Osteoblast (primary cell): ENCODE measurements around the gene ARL4D. TPM values are rescaled to one million over a fixed set of nuclear protein-coding genes. Genes with fewer than 3 reads are reported as not detected.

ENCODE experiments used
- DNase-seq: peaks from one replicate; pipeline ENCODE4 v3.0.0; 2011; ENCODE audit warnings: low spot score, mixed read lengths; ENCODE audit not compliant: insufficient read length; ENCODE audit errors: missing footprints
- H2AFZ ChIP-seq: 2 replicates; pipeline ENCODE4 v1.6.0; 2011; ENCODE audit warnings: mild to moderate bottlenecking, low read length
- H3K27ac ChIP-seq: 2 replicates; pipeline ENCODE4 v1.5.1; 2011; ENCODE audit warnings: mild to moderate bottlenecking, low read depth, low read length, moderate library complexity
- H3K27me3 ChIP-seq: 2 replicates; pipeline ENCODE4 v1.6.0; 2012; ENCODE audit warnings: mild to moderate bottlenecking, control low read depth, inconsistent platforms, low read length, moderate library complexity; ENCODE audit not compliant: insufficient read depth
- H3K36me3 ChIP-seq: 2 replicates; pipeline ENCODE4 v1.5.1; 2011; ENCODE audit warnings: mild to moderate bottlenecking, low read length, control low read depth, moderate library complexity; ENCODE audit not compliant: insufficient read depth
- H3K4me1 ChIP-seq: 2 replicates; pipeline ENCODE4 v1.5.1; 2011; ENCODE audit warnings: mild to moderate bottlenecking, low read length, control low read depth, moderate library complexity; ENCODE audit not compliant: insufficient read depth
- H3K4me2 ChIP-seq: 2 replicates; pipeline ENCODE4 v1.6.0; 2011; ENCODE audit warnings: mild to moderate bottlenecking, low read length; ENCODE audit not compliant: insufficient read depth
- H3K4me3 ChIP-seq: fragments of 200-600 bp; sonication (generic); 3 replicates; pipeline ENCODE4 v1.5.1; 2012; ENCODE audit warnings: mild to moderate bottlenecking, low read length, inconsistent platforms; ENCODE audit not compliant: insufficient read depth
- H3K79me2 ChIP-seq: 2 replicates; pipeline ENCODE4 v1.6.0; 2012; ENCODE audit warnings: mild to moderate bottlenecking, low read length, control low read depth, inconsistent platforms; ENCODE audit not compliant: insufficient read depth
- H3K9me3 ChIP-seq: 2 replicates; pipeline ENCODE4 v1.5.1; 2011; ENCODE audit warnings: low read depth, low read length, control low read depth
- H4K20me1 ChIP-seq: 2 replicates; pipeline ENCODE4 v1.6.0; 2012; ENCODE audit warnings: mild to moderate bottlenecking, low read length, control low read depth; ENCODE audit not compliant: insufficient read depth
- total RNA-seq: library from RNA; depleted of rRNA; stranded (reverse); fragments of >200 nt; gene quantifications from 2 replicates; pipeline ENCODE4 v1.2.3, GENCODE V29; 2012
- TF ChIP-seq, protein P1 (sequence below): IDR thresholded peaks from 2 replicates; pipeline ENCODE4 v1.5.1; 2011; ENCODE audit warnings: mild to moderate bottlenecking, low read depth, low read length, moderate library complexity; ENCODE audit errors: extremely low read depth

Gene ARL4D
- total RNA-seq, 1 donor, result 18.8 TPM

DNA sequence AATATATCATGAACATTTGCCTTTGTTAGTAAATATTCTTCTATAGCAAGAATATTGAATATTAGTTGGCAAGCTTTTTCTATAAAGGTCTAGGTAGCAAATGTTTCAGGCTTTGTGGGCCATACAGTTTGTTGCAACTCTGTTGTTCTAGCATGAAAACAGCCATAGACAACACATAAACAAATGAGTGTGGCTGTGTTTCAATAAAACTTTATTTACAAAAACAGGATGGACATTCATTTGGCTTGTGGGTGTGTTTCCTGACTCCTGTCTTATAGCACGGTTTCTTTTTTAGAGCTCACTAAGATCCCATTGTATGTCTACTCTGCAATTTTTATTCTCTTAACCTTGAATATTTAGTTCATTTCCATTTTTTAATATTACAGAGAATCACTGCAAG lies 39.0 kb downstream of the ARL4D start:
- no peaks in the 10 kb centered on the region for H3K36me3 ChIP-seq
- H3K4me1 ChIP-seq, result no peaks in the 10 kb centered on the region
- no peaks in the 10 kb centered on the region for H3K27me3 ChIP-seq
- DNase-seq, result peak; percentile 32
- no peak overlapping the region for H3K4me3 ChIP-seq
- H3K4me2 ChIP-seq, result no peak overlapping the region
- TF ChIP-seq, protein P1, sequence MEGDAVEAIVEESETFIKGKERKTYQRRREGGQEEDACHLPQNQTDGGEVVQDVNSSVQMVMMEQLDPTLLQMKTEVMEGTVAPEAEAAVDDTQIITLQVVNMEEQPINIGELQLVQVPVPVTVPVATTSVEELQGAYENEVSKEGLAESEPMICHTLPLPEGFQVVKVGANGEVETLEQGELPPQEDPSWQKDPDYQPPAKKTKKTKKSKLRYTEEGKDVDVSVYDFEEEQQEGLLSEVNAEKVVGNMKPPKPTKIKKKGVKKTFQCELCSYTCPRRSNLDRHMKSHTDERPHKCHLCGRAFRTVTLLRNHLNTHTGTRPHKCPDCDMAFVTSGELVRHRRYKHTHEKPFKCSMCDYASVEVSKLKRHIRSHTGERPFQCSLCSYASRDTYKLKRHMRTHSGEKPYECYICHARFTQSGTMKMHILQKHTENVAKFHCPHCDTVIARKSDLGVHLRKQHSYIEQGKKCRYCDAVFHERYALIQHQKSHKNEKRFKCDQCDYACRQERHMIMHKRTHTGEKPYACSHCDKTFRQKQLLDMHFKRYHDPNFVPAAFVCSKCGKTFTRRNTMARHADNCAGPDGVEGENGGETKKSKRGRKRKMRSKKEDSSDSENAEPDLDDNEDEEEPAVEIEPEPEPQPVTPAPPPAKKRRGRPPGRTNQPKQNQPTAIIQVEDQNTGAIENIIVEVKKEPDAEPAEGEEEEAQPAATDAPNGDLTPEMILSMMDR, result no peak
- H3K9me3 ChIP-seq, result no peaks in the 10 kb centered on the region
- H3K79me2 ChIP-seq, result no peaks in the 10 kb centered on the region
- no peaks in the 10 kb centered on the region for H4K20me1 ChIP-seq
- no peak overlapping the region for H3K27ac ChIP-seq
- H2AFZ ChIP-seq, result no peak overlapping the region

GRCh38 chr17:43438626-43439025 lies 39.8 kb downstream of the ARL4D start:
- no peak overlapping the region for H3K4me3 ChIP-seq
- no peaks in the 10 kb centered on the region for H3K36me3 ChIP-seq

DNA sequence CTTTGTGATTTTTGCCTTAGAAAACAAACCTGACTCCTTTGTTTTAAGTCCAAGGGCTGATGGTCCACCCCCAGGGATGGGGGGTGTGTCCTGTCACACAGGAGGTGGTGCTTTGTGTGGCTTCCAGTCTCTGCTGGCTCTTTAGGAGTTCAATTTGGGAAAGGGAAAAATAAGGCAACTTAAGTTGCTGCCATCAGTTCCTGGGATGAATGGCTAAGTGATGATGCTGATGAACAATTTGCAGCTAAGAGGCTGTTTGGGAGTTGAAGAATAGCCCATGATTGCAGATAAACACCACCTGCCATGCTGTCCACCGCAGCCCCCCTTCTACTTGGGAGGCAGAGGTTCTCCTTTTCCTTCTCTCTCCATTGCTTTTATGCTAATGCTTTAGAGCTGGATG lies 40.2 kb downstream of the ARL4D start:
- no peak overlapping the region for H3K27ac ChIP-seq
- no peaks in the 10 kb centered on the region for H3K27me3 ChIP-seq
- H3K79me2 ChIP-seq, result no peaks in the 10 kb centered on the region
- no peaks in the 10 kb centered on the region for H3K9me3 ChIP-seq
- no peak overlapping the region for H3K4me3 ChIP-seq
- H3K4me1 ChIP-seq, result no peaks in the 10 kb centered on the region
- no peak overlapping the region for H2AFZ ChIP-seq
- no peak for DNase-seq
- no peak overlapping the region for H3K4me2 ChIP-seq
- no peaks in the 10 kb centered on the region for H3K36me3 ChIP-seq
- TF ChIP-seq, protein P1, result no peak
- H4K20me1 ChIP-seq, result no peaks in the 10 kb centered on the region

More at GRCh38 chr17:43438626-43439025, 39.8 kb downstream of the ARL4D start:
- Histone ChIP-seq H3K9me3 (no peaks in the 10 kb centered on the region), H3K79me2 (no peaks in the 10 kb centered on the region), H4K20me1 (no peaks in the 10 kb centered on the region), H3K4me2 (no peak overlapping the region), H2AFZ (no peak overlapping the region), H3K4me1 (no peaks in the 10 kb centered on the region), H3K27ac (no peak overlapping the region), H3K27me3 (no peaks in the 10 kb centered on the region)
- TF ChIP-seq, protein P1, result no peak
- peak; percentile 31 for DNase-seq

DNA sequence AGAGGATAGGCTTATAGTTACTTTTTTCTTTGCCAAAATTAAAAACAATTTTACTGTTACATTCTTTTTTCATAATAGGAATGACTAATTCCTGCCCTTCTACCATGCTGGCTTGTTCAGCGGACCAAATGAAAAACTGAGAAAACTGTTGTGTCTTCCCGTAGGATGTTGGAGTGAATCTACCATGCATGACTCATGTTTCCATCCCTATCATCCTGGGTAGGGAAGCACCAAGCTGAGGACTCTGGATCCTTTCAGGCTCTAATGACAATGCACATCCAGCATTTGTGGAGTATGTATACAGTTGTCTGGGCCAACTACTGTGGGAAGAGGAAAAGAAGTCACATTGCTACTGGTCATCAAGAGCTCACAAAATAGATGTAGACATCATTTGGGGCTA lies 43.9 kb downstream of the ARL4D start:
- H3K9me3 ChIP-seq, result no peaks in the 10 kb centered on the region
- no peaks in the 10 kb centered on the region for H3K27me3 ChIP-seq
- no peak overlapping the region for H2AFZ ChIP-seq
- H3K27ac ChIP-seq, result no peak overlapping the region
- TF ChIP-seq, protein P1, result no peak
- no peak overlapping the region for H3K4me3 ChIP-seq
- H3K4me2 ChIP-seq, result no peak overlapping the region
- no peaks in the 10 kb centered on the region for H3K36me3 ChIP-seq
- no peaks in the 10 kb centered on the region for H3K79me2 ChIP-seq
- H3K4me1 ChIP-seq, result no peaks in the 10 kb centered on the region
- DNase-seq, result peak; percentile 88
- H4K20me1 ChIP-seq, result no peaks in the 10 kb centered on the region
